K562 (cell line): ENCODE data around the gene HTR3C. TPM values are rescaled to one million over a fixed set of nuclear protein-coding genes. Genes with fewer than 3 reads are reported as not detected.

Experiments
- COPS2 ChIP-seq: fragments of 450-650 bp; conservative IDR thresholded peaks from 2 replicates; pipeline ENCODE4 v1.6.1; 2016; ENCODE audit warnings: mild to moderate bottlenecking, moderate library complexity
- DMBX1 ChIP-seq: fragments of 250-450 bp; sonication (Bioruptor Pico); IDR thresholded peaks from 2 replicates; pipeline ENCODE4 v1.8.0; 2022; ENCODE audit warnings: inconsistent platforms, mild to moderate bottlenecking, moderate library complexity, borderline replicate concordance
- ELF2 ChIP-seq: fragments of 250-450 bp; sonication (Bioruptor Pico); IDR thresholded peaks from 2 replicates; pipeline ENCODE4 v1.5.0; 2021; ENCODE audit warnings: mild to moderate bottlenecking
- EP300 ChIP-seq: IDR thresholded peaks from 2 replicates; pipeline ENCODE4 v1.6.1; 2012; ENCODE audit warnings: low read length, improper control_type of control experiment
- EP400 ChIP-seq: fragments of 450-650 bp; IDR thresholded peaks from 2 replicates; pipeline ENCODE4 v1.6.1; 2017; ENCODE audit warnings: antibody characterized with exemption, mild to moderate bottlenecking, moderate library complexity
- GTF2F1 ChIP-seq: IDR thresholded peaks from 2 replicates; pipeline ENCODE4 v1.6.1; 2011; ENCODE audit warnings: low read depth, low read length, improper control_type of control experiment
- JUND ChIP-seq, 2 experiments: IDR thresholded peaks; 2 replicates in 1 of 2; 3 replicates in 1 of 2; pipeline ENCODE4 v1.6.1; 2011; ENCODE audit warnings: borderline replicate concordance in 2 of 2, low read depth in 2 of 2, low read length in 2 of 2, improper control_type of control experiment in 1 of 2, missing biosample characterization in 1 of 2, missing genetic modification characterization in 1 of 2, missing genetic modification reagents in 1 of 2
- PTTG1 ChIP-seq: fragments of 450-650 bp; IDR thresholded peaks from 2 replicates; pipeline ENCODE4 v1.6.1; 2016; ENCODE audit warnings: low read depth, mild to moderate bottlenecking, missing genetic modification characterization, missing compliant biosample characterization
- ZC3H8 ChIP-seq: fragments of 450-650 bp; IDR thresholded peaks from 2 replicates; pipeline ENCODE4 v1.6.1; 2017
- ZNF121 ChIP-seq: sonication (generic); formaldehyde crosslinking; conservative IDR thresholded peaks from 2 replicates; pipeline ENCODE4 v1.8.0; 2022; ENCODE audit warnings: missing genetic modification reagents
- ZNF197 ChIP-seq: fragments of 200-800 bp; sonication (Bioruptor generic); IDR thresholded peaks from 2 replicates; pipeline ENCODE4 v1.6.1; 2016; ENCODE audit warnings: low read depth, missing genetic modification characterization, missing compliant biosample characterization
- ZNF407 ChIP-seq: fragments of 450-650 bp; IDR thresholded peaks from 2 replicates; pipeline ENCODE4 v1.6.1; 2016; ENCODE audit warnings: low read depth
- polyA plus RNA-seq, 8 experiments: library from polyadenylated mRNA; depleted of rRNA in 4 of 8; stranded (reverse) in 5 of 8; unstranded in 3 of 8; fragments of >200 nt; fragmentation: Nextera tagmentation in 2 of 8; fragmentation: Illumina TruSeq in 1 of 8; extraction: Ambion mirVana in 2 of 8; extraction: Trizol in 1 of 8; gene quantifications; 2 replicates each; pipeline versions ENCODE4 v1.2.1 to v1.2.3, GENCODE V29; 2011 to 2014; ENCODE audit warnings: inconsistent platforms in 1 of 8, missing spikeins in 1 of 8
- total RNA-seq, 7 experiments: library from RNA; depleted of rRNA in 6 of 7; stranded (reverse); fragments of >200 nt in 6 of 7; fragmentation: Illumina TruSeq in 2 of 7; extraction: Trizol in 2 of 7; gene quantifications; 2 replicates each; pipeline versions ENCODE4 v1.2.1 to v1.2.3, GENCODE V29; 2011 to 2021; ENCODE audit warnings: low replicate concordance in 1 of 7
- TF ChIP-seq, protein P1 (sequence below): fragments of 450-650 bp; IDR thresholded peaks from 2 replicates; pipeline ENCODE4 v1.6.1; 2016; ENCODE audit warnings: borderline replicate concordance

Gene HTR3C
- total and polyA plus RNA-seq, 9 of the 15 experiments (the other 6 are each of a cell fraction or from before 2014, with no cell fraction given) = 0.04 to 0.06 TPM; not detected in 7

- TF ChIP-seq EP400 (peak; percentile 89), JUND (IDR thresholded peaks at IDR 0.05; ENCODE audit: borderline replicate concordance, low read depth, low read length) (peak; percentile 58), JUND (tag; IDR thresholded peaks at IDR 0.05; ENCODE audit: borderline replicate concordance, low read depth, low read length) (peak; percentile 58; the same call in 2 of the 3 replicates), COPS2 (no peak), ELF2 (no peak), DMBX1 (no peak), PTTG1 (tag) (no peak), ZNF407 (no peak), ZNF121 (CRISPR knock-in tag) (no peak), GTF2F1 (no peak; the same call in 1 of the 2 replicates), ZC3H8 (no peak), EP300 (peak; percentile 91), ZNF197 (CRISPR knock-in tag) (0 out of 2 replicates have a peak, but pooled peaks have one; percentile 74)
- TF ChIP-seq, protein P1, sequence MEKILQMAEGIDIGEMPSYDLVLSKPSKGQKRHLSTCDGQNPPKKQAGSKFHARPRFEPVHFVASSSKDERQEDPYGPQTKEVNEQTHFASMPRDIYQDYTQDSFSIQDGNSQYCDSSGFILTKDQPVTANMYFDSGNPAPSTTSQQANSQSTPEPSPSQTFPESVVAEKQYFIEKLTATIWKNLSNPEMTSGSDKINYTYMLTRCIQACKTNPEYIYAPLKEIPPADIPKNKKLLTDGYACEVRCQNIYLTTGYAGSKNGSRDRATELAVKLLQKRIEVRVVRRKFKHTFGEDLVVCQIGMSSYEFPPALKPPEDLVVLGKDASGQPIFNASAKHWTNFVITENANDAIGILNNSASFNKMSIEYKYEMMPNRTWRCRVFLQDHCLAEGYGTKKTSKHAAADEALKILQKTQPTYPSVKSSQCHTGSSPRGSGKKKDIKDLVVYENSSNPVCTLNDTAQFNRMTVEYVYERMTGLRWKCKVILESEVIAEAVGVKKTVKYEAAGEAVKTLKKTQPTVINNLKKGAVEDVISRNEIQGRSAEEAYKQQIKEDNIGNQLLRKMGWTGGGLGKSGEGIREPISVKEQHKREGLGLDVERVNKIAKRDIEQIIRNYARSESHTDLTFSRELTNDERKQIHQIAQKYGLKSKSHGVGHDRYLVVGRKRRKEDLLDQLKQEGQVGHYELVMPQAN = peak; percentile 77
Observed at GRCh38 chr3:184017672-184018423, 35.0 kb upstream of the HTR3C start, which contains the start of gene ABCC5 (continued).
